GM04503 (cell line): ENCODE measurements around the gene ZCCHC3.
A peak's percentile ranks its signal among the peaks of the same experiment; 100 is the strongest.
"Not testable (repeated sequence)": the region's sequence is repeated elsewhere in the genome, so short reads cannot be mapped to it uniquely, and the experiment has no call there.

Experiments
- DNase-seq: peaks from one replicate; pipeline ENCODE4 v3.0.0-alpha.2; 2012; ENCODE audit warnings: low read depth

The ZCCHC3 gene

GRCh38 chr20:297098-297924 is at the start of gene ZCCHC3:
ZCCHC3 (plus strand) TSS chr20:297570; CDS start chr20:297587, 17 bp downstream.
- peak; percentile 69 for DNase-seq

DNA sequence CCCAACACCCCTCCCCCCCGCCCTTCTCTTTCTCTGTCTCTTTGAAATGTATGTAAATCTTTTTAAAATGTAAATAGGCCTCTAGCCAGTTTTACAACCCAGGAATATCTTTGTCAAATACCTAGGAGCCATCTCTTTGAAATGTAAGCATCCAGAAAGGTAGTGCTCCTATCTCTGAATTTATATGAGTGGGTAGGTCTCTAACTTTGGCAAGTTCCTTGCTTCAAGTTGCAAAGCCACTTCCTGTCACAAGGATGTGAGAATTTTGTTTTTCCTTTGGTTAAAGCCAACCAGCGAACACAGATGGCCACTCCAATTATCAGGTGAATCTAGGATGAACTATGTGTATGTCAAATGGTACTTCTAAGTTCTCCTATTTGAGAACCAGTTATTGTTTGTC is 46.0 kb upstream of the ZCCHC3 start:
- DNase-seq: no peak

GRCh38 chr20:252801-253200 is 44.6 kb upstream of the ZCCHC3 start:
- DNase-seq: no peak

- not testable (repeated sequence) for DNase-seq
Observed at GRCh38 chr20:253447-253846, 43.9 kb upstream of the ZCCHC3 start.

- no peak for DNase-seq
Observed at GRCh38 chr20:257419-257818, 40.0 kb upstream of the ZCCHC3 start, which contains the start of gene DEFB132. DEFB132 (plus strand) TSS chr20:257724; CDS start chr20:257779, 55 bp downstream.

DNA sequence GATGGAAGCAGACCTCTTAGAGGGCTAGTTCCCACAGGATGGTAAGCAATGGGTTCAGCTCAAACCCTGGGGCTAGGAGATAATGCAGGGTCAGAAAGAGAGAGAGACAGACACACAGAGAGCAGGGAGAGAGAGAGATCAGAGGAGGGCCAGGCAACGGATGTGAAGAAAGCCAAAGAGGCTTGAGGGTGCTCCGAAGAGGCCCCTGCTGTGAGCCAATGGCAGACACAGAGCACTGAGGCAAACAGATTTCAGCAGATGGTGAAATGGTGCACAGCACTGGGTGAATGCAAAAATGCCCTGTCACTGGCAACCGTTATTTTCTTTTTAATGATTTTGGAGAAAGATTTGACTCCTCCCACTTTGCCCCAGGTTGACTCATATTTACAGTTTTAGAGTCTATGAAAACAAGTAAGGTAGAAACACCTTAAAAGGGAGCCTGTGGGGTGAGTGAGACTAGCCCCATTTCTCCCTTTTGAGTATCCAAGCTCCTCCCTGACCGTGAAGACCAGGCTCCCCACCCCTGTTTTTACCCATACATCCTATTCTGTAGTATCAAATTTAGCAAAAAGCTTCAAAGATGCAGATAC is 39.0 kb upstream of the ZCCHC3 start:
- no peak for DNase-seq

DNA sequence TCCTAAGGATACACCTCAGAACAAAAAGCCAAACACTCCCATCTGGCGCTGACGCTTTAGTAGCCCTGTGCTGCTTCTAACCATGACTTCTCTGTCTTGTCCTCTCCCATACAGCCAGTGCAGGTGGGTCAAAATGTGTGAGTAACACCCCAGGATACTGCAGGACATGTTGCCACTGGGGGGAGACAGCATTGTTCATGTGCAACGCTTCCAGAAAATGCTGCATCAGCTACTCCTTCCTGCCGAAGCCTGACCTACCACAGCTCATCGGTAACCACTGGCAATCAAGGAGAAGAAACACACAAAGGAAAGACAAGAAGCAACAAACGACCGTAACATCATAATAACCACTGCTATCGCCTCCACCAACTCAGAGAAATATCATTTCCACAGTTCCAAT is 38.4 kb upstream of the ZCCHC3 start:
- no peak for DNase-seq

GRCh38 chr20:259981-260380 is 37.4 kb upstream of the ZCCHC3 start:
- no peak for DNase-seq

GRCh38 chr20:263701-264100 is 33.7 kb upstream of the ZCCHC3 start:
- no peak for DNase-seq

DNA sequence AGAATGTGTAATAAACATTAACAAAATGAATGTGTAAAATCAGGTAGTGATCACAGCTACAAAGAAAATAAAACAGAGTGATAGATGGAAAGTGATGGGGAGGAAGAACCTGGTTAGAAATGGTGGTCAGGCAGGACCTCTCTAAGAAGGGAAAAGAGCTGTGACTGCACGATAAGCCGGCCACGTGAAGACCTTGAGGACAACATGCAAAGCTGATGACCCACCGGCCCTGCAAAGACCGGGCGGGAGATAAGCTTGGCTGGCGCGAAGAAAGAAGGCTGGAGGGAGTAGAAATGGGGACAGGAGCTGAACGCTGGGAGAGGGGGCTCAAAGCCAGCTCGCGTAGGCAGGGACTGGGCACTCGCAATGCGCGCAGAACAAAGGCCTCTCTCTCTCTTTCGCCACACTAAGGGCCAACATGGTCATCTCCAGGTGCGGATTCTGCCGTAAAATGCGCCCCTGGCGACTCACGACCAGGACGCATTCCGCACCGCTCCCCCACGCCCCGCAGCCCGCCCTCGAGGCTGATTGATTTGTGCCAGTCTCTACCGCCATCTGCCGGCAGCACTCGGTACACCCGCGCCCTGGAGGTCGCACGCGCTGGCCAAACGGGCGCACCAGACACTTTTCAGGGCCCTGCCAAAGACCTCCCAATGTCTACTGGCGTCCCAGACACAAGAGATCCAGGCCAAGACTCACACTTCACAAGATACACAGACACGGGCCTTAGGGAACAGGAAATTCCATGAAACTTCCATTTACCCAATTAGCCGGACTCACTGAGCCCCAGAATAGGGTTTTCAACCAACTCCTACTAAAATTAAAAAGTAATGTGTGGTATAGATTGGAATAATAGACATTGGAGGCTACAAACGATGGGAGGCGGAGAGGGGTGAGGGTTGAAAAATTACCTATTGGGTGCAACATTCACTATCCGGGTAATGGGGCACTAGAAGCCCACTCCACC is 30.5 kb upstream of the ZCCHC3 start:
- DNase-seq: no peak

DNA sequence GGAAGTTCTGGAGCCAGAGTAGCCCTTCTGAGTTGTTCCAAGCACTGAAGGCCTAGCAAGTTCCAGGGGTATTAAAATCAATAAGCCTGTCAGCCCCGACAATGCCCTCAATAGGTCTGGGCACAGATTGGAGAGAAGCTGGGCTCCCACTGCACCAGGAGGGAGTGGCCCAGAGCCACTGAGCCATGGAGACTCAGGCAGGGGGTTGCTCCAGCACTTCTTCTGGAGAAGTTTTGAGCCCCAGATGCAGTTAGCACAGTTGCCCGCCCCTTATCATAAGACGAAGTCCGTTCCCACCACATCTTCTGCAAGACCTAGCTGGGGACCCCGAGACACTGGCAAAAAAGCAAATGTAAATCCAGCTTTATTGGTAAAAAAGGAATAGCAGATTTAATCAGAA is 26.9 kb upstream of the ZCCHC3 start:
- DNase-seq: no peak

GRCh38 chr20:271069-271468 is 26.3 kb upstream of the ZCCHC3 start:
- DNase-seq: no peak

DNA sequence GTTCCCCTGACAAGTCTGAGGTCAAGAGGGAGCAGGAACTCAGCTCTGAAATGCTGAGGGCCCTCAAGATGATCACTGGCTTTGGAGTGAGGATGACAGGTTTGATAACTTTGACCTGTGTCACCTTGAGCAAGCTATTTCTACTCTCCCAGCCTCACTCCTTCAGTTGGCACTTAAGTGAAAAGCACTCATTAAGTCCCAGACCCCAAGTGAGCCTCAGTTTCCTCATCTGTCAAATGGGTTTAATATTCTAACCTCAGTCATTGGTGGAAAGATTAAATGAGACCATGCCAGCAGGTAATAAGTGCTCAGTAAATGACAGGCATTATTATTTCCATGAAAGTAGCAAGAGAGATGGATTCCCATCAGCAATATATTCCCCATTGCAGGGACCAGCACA is 25.8 kb upstream of the ZCCHC3 start:
- no peak for DNase-seq

- DNase-seq: no peak
Observed at GRCh38 chr20:272718-273117, 24.7 kb upstream of the ZCCHC3 start.

DNA sequence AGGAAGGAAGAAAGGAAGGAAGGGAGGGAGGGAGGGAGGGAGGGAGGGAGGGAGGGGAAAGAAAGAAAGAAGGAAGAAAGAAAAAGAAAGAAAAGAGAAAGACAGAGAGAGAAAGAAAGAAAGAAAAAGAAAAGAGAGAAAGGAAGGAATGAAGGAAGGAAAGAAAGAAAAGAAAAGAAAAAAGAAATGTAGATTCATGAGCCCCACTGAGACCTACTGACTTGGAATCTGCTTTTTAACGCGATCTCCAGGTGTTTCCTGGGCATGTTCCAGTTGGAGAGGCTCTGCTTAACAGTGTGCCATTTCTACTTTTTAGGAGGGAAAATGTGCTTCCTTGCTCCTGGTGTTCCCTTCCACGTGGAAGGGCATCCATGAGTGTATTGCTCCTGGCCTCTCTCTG is 23.5 kb upstream of the ZCCHC3 start:
- no peak for DNase-seq

GRCh38 chr20:275791-276190 is 21.6 kb upstream of the ZCCHC3 start:
- no peak for DNase-seq

DNA sequence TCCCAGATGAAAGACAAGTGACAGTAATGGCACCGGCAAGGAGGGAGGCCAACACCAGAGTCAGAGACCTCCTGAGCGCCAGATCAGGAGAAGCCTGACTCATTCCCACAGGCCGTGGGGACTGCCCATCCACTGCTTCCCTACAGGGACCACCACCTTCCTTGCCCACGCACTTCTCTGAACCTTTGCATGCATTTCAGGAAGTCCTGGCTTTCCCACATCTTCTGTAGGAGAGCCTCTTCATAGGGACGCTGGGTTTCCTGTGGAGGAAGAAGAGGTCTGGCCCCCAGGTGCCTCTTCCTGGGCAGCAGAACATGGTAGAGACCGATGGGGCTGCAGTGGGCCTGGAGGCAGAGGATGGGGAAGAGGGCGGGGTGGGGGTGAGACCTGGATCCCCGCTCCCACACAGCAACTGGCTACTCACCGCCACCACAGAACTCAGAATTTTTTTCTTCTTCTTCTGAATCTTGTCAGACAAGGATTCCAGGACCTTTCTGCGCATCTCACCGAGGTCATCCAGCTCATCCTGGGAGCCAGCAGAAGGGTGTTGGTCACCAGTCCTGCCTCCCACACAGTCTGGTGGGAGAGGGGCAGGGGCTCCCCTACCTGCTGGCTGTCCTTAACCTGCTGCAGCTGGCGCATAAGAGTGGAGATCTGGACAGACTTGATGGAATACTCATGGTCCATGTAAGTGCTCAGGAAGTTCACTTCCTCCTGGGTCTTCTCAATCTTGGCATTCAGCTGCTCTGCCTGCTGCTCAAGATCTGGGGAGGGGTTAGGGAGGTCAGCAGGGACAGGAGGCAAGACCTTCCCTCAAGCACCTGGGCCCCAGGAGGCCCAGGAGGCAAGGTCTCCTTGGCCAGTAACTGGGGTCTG is 20.5 kb upstream of the ZCCHC3 start:
- DNase-seq: no peak

GRCh38 chr20:277496-277781 is 19.9 kb upstream of the ZCCHC3 start:
- no peak for DNase-seq

DNA sequence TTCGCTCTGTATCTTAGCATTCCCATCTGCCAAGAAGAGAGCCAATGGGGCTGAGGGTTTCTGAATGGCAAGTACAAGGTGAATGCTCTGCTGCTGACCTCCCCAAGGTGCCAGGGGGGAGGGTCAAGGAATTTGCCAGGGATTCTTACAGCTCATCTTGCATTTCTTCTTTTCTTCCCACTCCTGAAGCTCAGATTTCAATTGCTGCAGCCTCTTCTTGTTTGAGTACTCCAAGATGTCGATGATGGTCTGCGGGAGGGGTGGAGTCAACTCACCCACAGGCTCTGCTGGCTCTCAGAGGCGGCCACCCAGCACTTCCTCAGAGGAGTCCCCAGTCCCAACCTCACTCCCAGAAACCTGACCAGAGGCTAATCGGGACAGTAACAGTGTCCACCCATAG is 19.2 kb upstream of the ZCCHC3 start:
- no peak for DNase-seq

- no peak for DNase-seq
Observed at GRCh38 chr20:278607-279571, 18.5 kb upstream of the ZCCHC3 start.

DNA sequence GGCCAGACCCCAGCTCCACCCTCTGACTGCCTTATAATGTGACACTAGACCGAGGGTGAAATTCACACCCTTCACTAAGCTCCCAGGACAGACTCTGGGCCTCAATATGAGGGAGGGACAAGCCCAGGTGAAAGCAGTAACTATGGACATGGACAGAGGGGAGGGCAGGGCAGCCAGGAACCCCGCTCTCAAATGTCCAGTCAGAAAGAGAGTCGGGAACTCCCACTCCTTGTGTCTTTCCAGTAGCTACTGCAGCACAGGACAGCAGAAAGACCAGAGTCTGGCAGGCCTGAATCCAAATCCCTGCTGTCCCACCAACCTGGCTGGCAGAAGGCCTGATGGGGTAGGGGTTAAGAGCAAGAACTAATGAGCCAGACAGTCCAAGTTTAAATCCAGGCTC is 13.2 kb upstream of the ZCCHC3 start:
- DNase-seq: no peak
